ENCODE measurements around the gene ATAD3B.

- TF ChIP-seq CTCF (IDR thresholded peaks at IDR 0.05; ENCODE audit: low read depth, low read length) (no peak), EZH2phosphoT487 (IDR thresholded peaks at IDR 0.05; ENCODE audit: low read depth) (no peak)
Measured at GRCh38 chr1:1434824-1435105, 36.8 kb upstream of the ATAD3B start.
